Measurements from ENCODE around the gene EZR.
"Not testable (repeated sequence)": the region's sequence is repeated elsewhere in the genome, so short reads cannot be mapped to it uniquely, and the experiment has no call there.

The EZR gene

GRCh38 chr6:158843751-158844683 lies 24.8 kb upstream of the EZR start:
- DNase-seq (ENCODE audit: insufficient read length, low spot score) (no peak), FAIRE-seq (no peak)
- peak; percentile 26; the same call in 1 of the 2 replicates for TF ChIP-seq SPI1 (IDR thresholded peaks at IDR 0.05; ENCODE audit: low read depth, low read length)
- TF ChIP-seq POLR2AphosphoS5 (IDR thresholded peaks at IDR 0.05; ENCODE audit: low read depth, low read length): no peak

- TF ChIP-seq SPI1 (IDR thresholded peaks at IDR 0.05; ENCODE audit: low read depth, low read length) (no peak), TAF1 (IDR thresholded peaks at IDR 0.05; ENCODE audit: low read depth, low read length) (no peak), POLR2AphosphoS5 (IDR thresholded peaks at IDR 0.05; ENCODE audit: low read depth, low read length) (no peak), PAX5 (IDR thresholded peaks at IDR 0.05; ENCODE audit: insufficient read depth, low read length, severe bottlenecking) (no peak), POLR2A (IDR thresholded peaks at IDR 0.05; ENCODE audit: low read depth, low read length) (no peak), POU2F2 (IDR thresholded peaks at IDR 0.05; ENCODE audit: low read depth, low read length) (no peak)
- no peak for DNase-seq (ENCODE audit: insufficient read length, low spot score)
- no peak for FAIRE-seq
Observed at GRCh38 chr6:158841358-158841757, 22.2 kb upstream of the EZR start.

- FAIRE-seq (no peak), DNase-seq (ENCODE audit: insufficient read length, low spot score) (no peak)
- TF ChIP-seq PAX5 (IDR thresholded peaks at IDR 0.05; ENCODE audit: insufficient read depth, low read length, severe bottlenecking) (no peak), SPI1 (IDR thresholded peaks at IDR 0.05; ENCODE audit: low read depth, low read length) (no peak), POU2F2 (IDR thresholded peaks at IDR 0.05; ENCODE audit: low read depth, low read length) (no peak), POLR2A (IDR thresholded peaks at IDR 0.05; ENCODE audit: low read depth, low read length) (no peak), TAF1 (IDR thresholded peaks at IDR 0.05; ENCODE audit: low read depth, low read length) (no peak), POLR2AphosphoS5 (IDR thresholded peaks at IDR 0.05; ENCODE audit: low read depth, low read length) (no peak)
Observed at GRCh38 chr6:158840465-158840864, 21.3 kb upstream of the EZR start.

GRCh38 chr6:158839796-158840195 lies 20.6 kb upstream of the EZR start:
- FAIRE-seq (no peak), DNase-seq (ENCODE audit: insufficient read length, low spot score) (no peak)
- TF ChIP-seq POLR2A (IDR thresholded peaks at IDR 0.05; ENCODE audit: low read depth, low read length) (no peak), TAF1 (IDR thresholded peaks at IDR 0.05; ENCODE audit: low read depth, low read length) (no peak), POLR2AphosphoS5 (IDR thresholded peaks at IDR 0.05; ENCODE audit: low read depth, low read length) (no peak)

- DNase-seq (ENCODE audit: insufficient read length, low spot score); FAIRE-seq: not testable (repeated sequence)
Observed at GRCh38 chr6:158838790-158839189, 19.6 kb upstream of the EZR start.

- no peak for FAIRE-seq
- TF ChIP-seq POU2F2 (IDR thresholded peaks at IDR 0.05; ENCODE audit: low read depth, low read length): no peak
- TF ChIP-seq POLR2AphosphoS5 (IDR thresholded peaks at IDR 0.05; ENCODE audit: low read depth, low read length): no peak
- TF ChIP-seq SPI1 (IDR thresholded peaks at IDR 0.05; ENCODE audit: low read depth, low read length): no peak
- TF ChIP-seq TAF1 (IDR thresholded peaks at IDR 0.05; ENCODE audit: low read depth, low read length): no peak
- no peak for TF ChIP-seq POLR2A (IDR thresholded peaks at IDR 0.05; ENCODE audit: low read depth, low read length)
- TF ChIP-seq PAX5 (IDR thresholded peaks at IDR 0.05; ENCODE audit: insufficient read depth, low read length, severe bottlenecking): no peak
- DNase-seq (ENCODE audit: insufficient read length, low spot score): no peak
Observed at GRCh38 chr6:158837684-158838625, 18.8 kb upstream of the EZR start.

GRCh38 chr6:158836625-158837311 lies 17.6 kb upstream of the EZR start:
- TF ChIP-seq TAF1 (IDR thresholded peaks at IDR 0.05; ENCODE audit: low read depth, low read length) (no peak), POLR2AphosphoS5 (IDR thresholded peaks at IDR 0.05; ENCODE audit: low read depth, low read length) (no peak), SPI1 (IDR thresholded peaks at IDR 0.05; ENCODE audit: low read depth, low read length) (no peak), POU2F2 (IDR thresholded peaks at IDR 0.05; ENCODE audit: low read depth, low read length) (no peak), POLR2A (IDR thresholded peaks at IDR 0.05; ENCODE audit: low read depth, low read length) (no peak), PAX5 (IDR thresholded peaks at IDR 0.05; ENCODE audit: insufficient read depth, low read length, severe bottlenecking) (no peak)
- DNase-seq (ENCODE audit: insufficient read length, low spot score): no peak
- no peak for FAIRE-seq

- TF ChIP-seq POLR2AphosphoS5 (IDR thresholded peaks at IDR 0.05; ENCODE audit: low read depth, low read length): no peak
- TF ChIP-seq POU2F2 (IDR thresholded peaks at IDR 0.05; ENCODE audit: low read depth, low read length): no peak
- TF ChIP-seq TAF1 (IDR thresholded peaks at IDR 0.05; ENCODE audit: low read depth, low read length): no peak
- TF ChIP-seq PAX5 (IDR thresholded peaks at IDR 0.05; ENCODE audit: insufficient read depth, low read length, severe bottlenecking): no peak
- TF ChIP-seq SPI1 (IDR thresholded peaks at IDR 0.05; ENCODE audit: low read depth, low read length): no peak
- no peak for TF ChIP-seq POLR2A (IDR thresholded peaks at IDR 0.05; ENCODE audit: low read depth, low read length)
- FAIRE-seq: no peak
- no peak for DNase-seq (ENCODE audit: insufficient read length, low spot score)
Observed at GRCh38 chr6:158835616-158836221, 16.6 kb upstream of the EZR start.
